OCI-LY7 (cell line): ENCODE data around the gene FYN.

Experiments
- CTCF ChIP-seq: fragments of 200-600 bp; sonication (generic); conservative IDR thresholded peaks from 2 replicates; pipeline ENCODE4 v1.5.1; 2014; ENCODE audit warnings: mild to moderate bottlenecking, antibody characterized with exemption, low read length, moderate library complexity, mixed read lengths
- EZH2phosphoT487 ChIP-seq: fragments of 200-600 bp; sonication (generic); IDR thresholded peaks from 2 replicates; pipeline ENCODE4 v1.6.1; 2018; ENCODE audit warnings: low read depth, borderline replicate concordance, mild to moderate bottlenecking, mixed run types, antibody characterized with exemption, low read length, moderate library complexity, mixed read lengths

DNA sequence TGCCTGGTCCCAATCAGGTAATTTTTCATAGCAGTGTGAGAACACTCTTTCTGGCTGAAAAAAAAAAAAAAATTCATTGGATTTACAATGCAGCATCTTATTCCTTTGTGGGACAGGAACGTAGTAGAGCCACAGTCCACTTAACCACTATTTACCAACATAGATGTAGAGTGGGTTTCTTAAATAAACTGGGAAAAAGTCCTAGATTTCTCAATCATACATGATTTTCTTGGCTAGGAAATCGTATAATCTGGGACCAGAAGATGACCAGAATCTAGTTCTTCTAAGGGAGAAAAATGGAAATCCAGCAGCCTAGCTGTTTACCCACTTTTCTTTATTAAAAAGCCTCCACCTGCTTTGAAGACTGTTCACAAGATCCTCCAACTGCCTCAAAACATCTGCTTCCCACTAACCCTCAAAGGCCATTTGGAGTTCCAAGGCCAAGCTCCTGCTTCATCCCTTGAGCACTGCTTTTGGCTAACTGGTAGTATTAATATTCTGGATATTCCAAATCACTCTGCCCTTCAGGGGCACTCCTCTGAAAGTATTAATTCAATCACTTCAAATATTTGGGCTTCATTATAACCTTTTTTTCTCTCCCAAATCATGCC, 70.4 kb downstream of the FYN start:
- no peak for TF ChIP-seq CTCF
- no peak for TF ChIP-seq EZH2phosphoT487
